Measurements from ENCODE around the gene NDST4.

NDST4 gene

GRCh38 chr4:115113506-115114106, at the start of gene NDST4:
Gene NDST4 (minus strand): TSS chr4:115113620. CDS start chr4:115077036, 36,584 bp downstream.
- no peak for DNase-seq

GRCh38 chr4:115159141-115159540, 45.7 kb upstream of the NDST4 start:
- no peak for DNase-seq

- no peak for DNase-seq
These were observed 44.9 kb upstream of the NDST4 start for GRCh38 chr4:115158296-115158695.

- no peak for DNase-seq
These were observed 41.4 kb upstream of the NDST4 start for GRCh38 chr4:115154826-115155225.

- no peak for DNase-seq
These were observed 39.5 kb upstream of the NDST4 start for GRCh38 chr4:115152965-115153364.

- DNase-seq: no peak
These were observed 38.7 kb upstream of the NDST4 start for GRCh38 chr4:115152081-115152480.

GRCh38 chr4:115149106-115149505, 35.7 kb upstream of the NDST4 start:
- no peak for DNase-seq

GRCh38 chr4:115145393-115146160, 32.2 kb upstream of the NDST4 start:
- no peak for DNase-seq

- no peak for DNase-seq
These were observed 14.6 kb upstream of the NDST4 start for GRCh38 chr4:115128037-115128436.

- DNase-seq: no peak
These were observed 13.1 kb upstream of the NDST4 start for GRCh38 chr4:115126491-115126890.

GRCh38 chr4:115121351-115122043, 8.1 kb upstream of the NDST4 start:
- no peak for DNase-seq

GRCh38 chr4:115119804-115120352, 6.5 kb upstream of the NDST4 start:
- no peak for DNase-seq

GRCh38 chr4:115117651-115118050, 4.2 kb upstream of the NDST4 start:
- DNase-seq: no peak

GRCh38 chr4:115110191-115111181, 2.9 kb downstream of the NDST4 start:
- DNase-seq: no peak

GRCh38 chr4:115108850-115109249, 4.6 kb downstream of the NDST4 start:
- DNase-seq: no peak

GRCh38 chr4:115107411-115107810, 6.0 kb downstream of the NDST4 start:
- no peak for DNase-seq

GRCh38 chr4:115101675-115102074, 11.7 kb downstream of the NDST4 start:
- DNase-seq: no peak

- DNase-seq: no peak
These were observed 22.8 kb downstream of the NDST4 start for GRCh38 chr4:115090483-115091075.

- no peak for DNase-seq
These were observed 30.8 kb downstream of the NDST4 start for GRCh38 chr4:115082633-115083032.

GRCh38 chr4:115076691-115077090, 36.7 kb downstream of the NDST4 start:
- DNase-seq: no peak

GRCh38 chr4:115058533-115058932, 54.9 kb downstream of the NDST4 start:
- no peak for DNase-seq

- no peak for DNase-seq
These were observed 58.6 kb downstream of the NDST4 start for GRCh38 chr4:115054836-115055235.
